Peyer's patch (tissue), 4 donors: ENCODE measurements around the gene LCLAT1. TPM values are rescaled to one million over a fixed set of nuclear protein-coding genes. Genes with fewer than 3 reads are reported as not detected.
"Not testable (repeated sequence)": the region's sequence is repeated elsewhere in the genome, so short reads cannot be mapped to it uniquely, and the experiment has no call there.

Experiments used
- DNase-seq, 3 donors: peaks; one replicate each; pipeline ENCODE4 v3.0.0-alpha.2; 2017 to 2019
- H3K27ac ChIP-seq, 4 donors: fragments of 200-600 bp; sonication (generic); one replicate each; pipeline ENCODE4 v1.5.1; 2016 to 2019
- H3K27me3 ChIP-seq, 2 donors: fragments of 200-600 bp; sonication (generic); one replicate each; pipeline ENCODE4 v1.5.1; 2019
- H3K36me3 ChIP-seq, 3 donors: fragments of 200-600 bp; sonication (generic); one replicate each; pipeline ENCODE4 v1.5.1; 2016 to 2019
- H3K4me1 ChIP-seq, 4 donors: fragments of 200-600 bp; sonication (generic); one replicate each; pipeline ENCODE4 v1.5.1; 2016 to 2019
- H3K4me3 ChIP-seq, 4 donors: fragments of 200-600 bp; sonication (generic); 1 replicate in 3 of 4; 2 replicates in 1 of 4; pipeline ENCODE4 v1.5.1; 2016 to 2019; ENCODE audit warnings: mild to moderate bottlenecking in 1 of 4
- H3K9me3 ChIP-seq, 4 donors: fragments of 200-600 bp; sonication (generic); one replicate each; pipeline ENCODE4 v1.5.1; 2016 to 2019; ENCODE audit warnings: mild to moderate bottlenecking in 1 of 4
- POLR2A ChIP-seq, 2 donors: fragments of 450-650 bp; IDR thresholded peaks; one replicate each; pipeline ENCODE4 v1.5.1; 2017; ENCODE audit warnings: antibody characterized with exemption in 2 of 2, mild to moderate bottlenecking in 2 of 2, moderate library complexity in 2 of 2
- total RNA-seq, 4 donors: library from RNA; depleted of rRNA; stranded (reverse); fragments of >200 nt; gene quantifications; one replicate each; pipeline ENCODE4 v1.1.0, GENCODE V29; 2016
- TF ChIP-seq, protein P1 (sequence below), 6 experiments: fragments of 450-650 bp in 4 of 6; fragments of 200-600 bp in 2 of 6; sonication (generic) in 1 of 6; IDR thresholded peaks; one replicate each; pipeline ENCODE4 v1.5.1; 2017 to 2019; ENCODE audit warnings: antibody characterized with exemption in 6 of 6, mild to moderate bottlenecking in 3 of 6, moderate library complexity in 1 of 6

Gene LCLAT1
- total RNA-seq, 4 donors from 2014 or later, result 10.7 to 60.8 (median 24.9) TPM

DNA sequence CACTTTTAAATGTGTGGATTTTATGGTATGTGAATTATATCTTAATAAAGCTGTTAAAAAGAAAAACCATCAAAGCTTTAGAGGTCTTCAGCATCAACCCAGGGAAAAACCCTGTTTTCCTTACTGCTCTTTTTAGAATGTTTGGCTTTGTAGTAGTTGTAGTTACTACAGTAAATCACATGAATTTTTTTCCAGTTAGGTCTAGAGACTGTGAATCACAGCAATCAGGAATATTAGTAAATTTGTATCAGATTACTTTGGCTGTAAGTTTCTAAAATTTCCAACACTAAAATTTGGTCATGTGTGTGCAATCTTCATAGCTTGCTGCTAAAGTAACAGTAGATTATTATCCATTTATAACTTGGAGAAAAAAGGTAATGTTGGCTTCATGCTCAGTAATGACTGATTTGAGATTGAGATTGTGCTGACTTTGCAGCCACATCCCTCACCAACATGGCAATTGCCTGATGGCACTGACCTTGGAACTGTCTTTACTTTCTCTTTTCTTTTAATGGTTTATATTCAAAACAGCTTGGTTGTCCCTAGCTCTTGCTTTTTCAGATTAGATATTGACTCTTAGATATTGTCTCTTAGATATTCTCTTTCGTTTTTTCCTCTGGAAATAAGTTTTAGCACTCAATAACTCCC lies 41.1 kb downstream of the LCLAT1 start:
- DNase-seq, result peak in 1 of 3 donors; percentile 51
- H3K36me3 ChIP-seq, result no peaks in the 10 kb centered on the region
- H3K4me3 ChIP-seq, result no peak overlapping the region
- no peaks in the 10 kb centered on the region for H3K9me3 ChIP-seq
- H3K27ac ChIP-seq, result peak overlapping the region in 2 of 4 donors; percentile 10 to 38
- no peaks in the 10 kb centered on the region for H3K27me3 ChIP-seq
- peaks cover 0 to 9% (median 0%) of the 10 kb centered on the region in 4 donors for H3K4me1 ChIP-seq
- TF ChIP-seq, protein P1, sequence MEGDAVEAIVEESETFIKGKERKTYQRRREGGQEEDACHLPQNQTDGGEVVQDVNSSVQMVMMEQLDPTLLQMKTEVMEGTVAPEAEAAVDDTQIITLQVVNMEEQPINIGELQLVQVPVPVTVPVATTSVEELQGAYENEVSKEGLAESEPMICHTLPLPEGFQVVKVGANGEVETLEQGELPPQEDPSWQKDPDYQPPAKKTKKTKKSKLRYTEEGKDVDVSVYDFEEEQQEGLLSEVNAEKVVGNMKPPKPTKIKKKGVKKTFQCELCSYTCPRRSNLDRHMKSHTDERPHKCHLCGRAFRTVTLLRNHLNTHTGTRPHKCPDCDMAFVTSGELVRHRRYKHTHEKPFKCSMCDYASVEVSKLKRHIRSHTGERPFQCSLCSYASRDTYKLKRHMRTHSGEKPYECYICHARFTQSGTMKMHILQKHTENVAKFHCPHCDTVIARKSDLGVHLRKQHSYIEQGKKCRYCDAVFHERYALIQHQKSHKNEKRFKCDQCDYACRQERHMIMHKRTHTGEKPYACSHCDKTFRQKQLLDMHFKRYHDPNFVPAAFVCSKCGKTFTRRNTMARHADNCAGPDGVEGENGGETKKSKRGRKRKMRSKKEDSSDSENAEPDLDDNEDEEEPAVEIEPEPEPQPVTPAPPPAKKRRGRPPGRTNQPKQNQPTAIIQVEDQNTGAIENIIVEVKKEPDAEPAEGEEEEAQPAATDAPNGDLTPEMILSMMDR (IDR thresholded peaks at IDR 0.05), result no peak
- no peak for TF ChIP-seq POLR2A (IDR thresholded peaks at IDR 0.05)

DNA sequence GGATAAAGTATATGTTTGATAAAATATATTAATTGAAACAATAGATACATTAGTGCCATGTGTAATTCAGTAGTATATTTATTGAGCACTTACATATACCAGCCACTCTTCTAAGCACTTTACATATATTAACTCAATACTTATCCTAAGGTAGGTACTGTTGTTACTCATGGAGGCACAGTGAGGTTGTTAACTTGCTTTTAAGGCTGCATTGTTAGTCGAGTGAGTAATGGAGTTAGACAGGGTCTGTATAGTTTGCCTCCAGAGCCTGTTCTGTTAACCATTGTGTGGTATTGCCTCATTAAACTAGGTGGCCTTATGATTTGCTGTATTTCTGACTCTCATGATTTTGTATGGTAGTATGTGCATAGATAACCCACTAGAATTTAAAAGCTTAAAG lies 44.2 kb downstream of the LCLAT1 start:
- Histone ChIP-seq H3K9me3 (no peaks in the 10 kb centered on the region), H3K4me1 (peaks cover 0 to 9% (median 0%) of the 10 kb centered on the region in 4 donors), H3K27ac (no peak overlapping the region), H3K36me3 (no peaks in the 10 kb centered on the region), H3K27me3 (no peaks in the 10 kb centered on the region), H3K4me3 (no peak overlapping the region)
- no peak for TF ChIP-seq POLR2A (IDR thresholded peaks at IDR 0.05)
- TF ChIP-seq, protein P1 (IDR thresholded peaks at IDR 0.05), result no peak
- no peak for DNase-seq

DNA sequence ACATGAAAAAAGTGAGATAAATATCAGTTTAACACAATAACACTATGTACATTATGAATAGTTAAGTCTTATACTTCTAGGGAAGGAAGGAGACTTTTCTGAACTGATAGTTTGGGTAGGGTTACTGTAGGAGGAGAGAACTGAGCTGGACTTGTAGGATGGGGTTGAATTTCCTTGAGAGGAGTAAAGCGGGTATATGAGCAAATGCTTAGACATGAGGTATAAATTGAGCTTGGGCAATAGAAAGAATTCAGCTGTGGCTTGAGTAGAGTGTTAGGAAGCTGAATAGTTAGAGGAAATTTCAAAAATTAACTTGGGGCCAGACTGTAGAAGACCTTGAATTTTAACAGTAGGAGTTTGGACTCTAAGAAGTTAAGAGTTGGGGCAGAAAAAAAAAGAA lies 45.1 kb downstream of the LCLAT1 start:
- no peaks in the 10 kb centered on the region for H3K9me3 ChIP-seq
- no peaks in the 10 kb centered on the region for H3K36me3 ChIP-seq
- H3K4me1 ChIP-seq, result peaks cover 0 to 9% (median 0%) of the 10 kb centered on the region in 4 donors
- TF ChIP-seq, protein P1 (IDR thresholded peaks at IDR 0.05), result no peak
- no peak for TF ChIP-seq POLR2A (IDR thresholded peaks at IDR 0.05)
- H3K4me3 ChIP-seq, result no peak overlapping the region
- no peak overlapping the region for H3K27ac ChIP-seq
- no peaks in the 10 kb centered on the region for H3K27me3 ChIP-seq
- DNase-seq, result no peak

DNA sequence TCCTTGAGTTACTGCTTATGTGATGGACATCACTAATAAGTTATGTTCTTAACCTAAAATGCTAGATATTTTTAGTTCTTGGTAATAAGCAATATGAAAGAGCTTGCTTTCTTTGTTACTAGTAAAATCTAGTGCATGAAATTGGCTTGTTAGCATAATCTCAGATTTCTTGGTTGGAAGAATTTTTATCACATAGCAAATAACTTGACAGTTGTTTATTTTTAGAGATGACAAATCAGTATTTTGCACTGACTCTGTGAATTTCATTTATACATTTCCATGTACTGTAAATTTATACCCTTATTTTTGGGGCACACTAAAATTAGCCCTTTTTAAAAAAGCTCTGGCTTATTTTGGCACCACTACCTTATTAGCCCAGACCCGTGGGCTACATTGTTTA lies 45.6 kb downstream of the LCLAT1 start:
- no peak for DNase-seq
- Histone ChIP-seq H3K27ac (no peak overlapping the region), H3K36me3 (no peaks in the 10 kb centered on the region), H3K9me3 (no peaks in the 10 kb centered on the region), H3K27me3 (no peaks in the 10 kb centered on the region), H3K4me3 (no peak overlapping the region), H3K4me1 (peaks cover 0 to 9% (median 0%) of the 10 kb centered on the region in 4 donors)
- TF ChIP-seq POLR2A (IDR thresholded peaks at IDR 0.05), result no peak
- TF ChIP-seq, protein P1 (IDR thresholded peaks at IDR 0.05), result no peak

DNA sequence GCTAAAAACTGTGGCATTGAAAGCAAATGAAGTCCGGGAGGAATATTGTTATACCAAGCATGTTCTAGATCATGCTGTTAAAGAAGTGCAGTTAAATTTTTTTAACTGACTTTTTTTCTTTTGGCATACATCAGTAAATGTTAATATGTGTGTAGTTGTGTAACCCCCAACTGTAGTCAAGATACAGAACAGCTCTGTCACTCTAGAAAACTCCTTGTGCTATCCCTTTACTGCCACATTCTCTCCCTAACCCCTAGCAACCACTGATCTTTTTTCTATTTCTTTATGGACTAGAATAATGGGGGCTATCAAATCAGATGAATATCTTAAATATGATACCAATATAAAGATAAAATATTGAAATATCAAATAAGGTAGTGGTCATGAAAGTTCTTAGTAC lies 46.4 kb downstream of the LCLAT1 start:
- DNase-seq, result no peak
- H3K4me3 ChIP-seq, result no peak overlapping the region
- H3K4me1 ChIP-seq, result peaks cover 0 to 2% (median 0%) of the 10 kb centered on the region in 4 donors
- H3K36me3 ChIP-seq, result no peaks in the 10 kb centered on the region
- H3K27ac ChIP-seq, result no peak overlapping the region
- H3K27me3 ChIP-seq, result no peaks in the 10 kb centered on the region
- no peaks in the 10 kb centered on the region for H3K9me3 ChIP-seq
- TF ChIP-seq POLR2A (IDR thresholded peaks at IDR 0.05), result no peak
- TF ChIP-seq, protein P1 (IDR thresholded peaks at IDR 0.05), result no peak

DNA sequence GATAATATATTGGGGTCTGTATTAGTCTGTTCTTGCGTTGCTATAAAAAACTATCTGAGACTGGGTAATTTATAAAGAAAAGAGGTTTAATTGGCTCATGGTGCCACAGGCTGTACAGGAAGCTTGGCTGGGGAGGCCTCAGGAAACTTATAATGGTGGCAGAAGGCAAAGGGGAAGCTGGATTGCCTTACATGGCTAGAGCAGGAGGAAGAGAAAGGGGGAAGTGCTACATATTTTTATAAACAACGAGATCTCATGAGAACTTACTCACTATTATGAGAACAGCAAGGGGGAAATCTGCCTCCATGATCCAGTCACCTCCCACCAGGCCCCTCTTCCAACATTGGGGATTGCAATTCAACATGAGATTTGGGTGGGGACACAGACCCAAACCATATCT lies 48.9 kb downstream of the LCLAT1 start:
- not testable (repeated sequence) for H3K4me1 ChIP-seq, H3K27me3 ChIP-seq, H3K36me3 ChIP-seq, H3K27ac ChIP-seq, H3K4me3 ChIP-seq, H3K9me3 ChIP-seq, DNase-seq
